Caco-2 (cell line): Measurements from ENCODE around the gene JPH2. TPM values are rescaled to one million over a fixed set of nuclear protein-coding genes. Genes with fewer than 3 reads are reported as not detected.

Experiments
- BruUV-seq: library from RNA; stranded (reverse); fragments of 400-500 nt; replicated peaks from 2 replicates; lab custom pipeline; 2021; lab: Mats Ljungman, UMichigan
- CTCF ChIA-PET: fragments of 300-600 bp; sonication (Branson Sonifier 250); formaldehyde crosslinking; loops from one replicate; lab custom pipeline; 2022; ENCODE audit warnings: antibody characterized with exemption; lab: Charles Lee
- POLR2A ChIA-PET: fragments of 300-600 bp; sonication (Branson Sonifier 250); formaldehyde crosslinking; loops from one replicate; lab custom pipeline; 2022; ENCODE audit warnings: antibody characterized with exemption; lab: Charles Lee
- DNase-seq, 2 experiments: peaks; one replicate each; pipeline versions ENCODE4 v3.0.0 to v3.0.0-alpha.2; 2020 to 2022
- H3K27me3 ChIP-seq: replicated peaks from 2 replicates; pipeline ENCODE4 v1.6.0; 2011; ENCODE audit warnings: low read length; ENCODE audit not compliant: control insufficient read depth, insufficient read depth
- H3K36me3 ChIP-seq: 2 replicates; pipeline ENCODE4 v1.5.1; 2011; ENCODE audit warnings: low read length; ENCODE audit not compliant: control insufficient read depth, insufficient read depth
- H3K4me1 ChIP-seq: fragments of 250-450 bp; sonication (Bioruptor Pico); 2 replicates; pipeline ENCODE4 v1.5.1; 2020; ENCODE audit warnings: mild to moderate bottlenecking
- H3K4me3 ChIP-seq: 2 replicates; pipeline ENCODE4 v1.5.1; 2011; ENCODE audit warnings: low read depth, mild to moderate bottlenecking, control low read depth, low read length
- H3K9me3 ChIP-seq: fragments of 250-450 bp; sonication (Bioruptor Pico); 2 replicates; pipeline ENCODE4 v1.5.1; 2020; ENCODE audit warnings: mild to moderate bottlenecking, moderate library complexity
- H3K27ac Mint-ChIP-seq: one replicate; pipeline ENCODE4 v1.8.0; 2022; ENCODE audit warnings: mixed read lengths; ENCODE audit not compliant: unreplicated experiment
- H3K27me3 Mint-ChIP-seq: one replicate; pipeline ENCODE4 v1.8.0; 2022; ENCODE audit warnings: mixed read lengths; ENCODE audit not compliant: insufficient read depth, unreplicated experiment
- H3K36me3 Mint-ChIP-seq: one replicate; pipeline ENCODE4 v1.8.0; 2022; ENCODE audit warnings: mild to moderate bottlenecking, mixed read lengths; ENCODE audit not compliant: insufficient read depth, unreplicated experiment
- H3K4me1 Mint-ChIP-seq: one replicate; pipeline ENCODE4 v1.8.0; 2022; ENCODE audit warnings: low read depth, mixed read lengths; ENCODE audit not compliant: unreplicated experiment
- H3K4me3 Mint-ChIP-seq: one replicate; pipeline ENCODE4 v1.8.0; 2022; ENCODE audit warnings: mild to moderate bottlenecking, moderate library complexity, mixed read lengths; ENCODE audit not compliant: unreplicated experiment
- H3K9me3 Mint-ChIP-seq: one replicate; pipeline ENCODE4 v1.8.0; 2022; ENCODE audit warnings: mixed read lengths; ENCODE audit not compliant: unreplicated experiment
- intact Hi-C: fragments of 100-400 bp; cut with micrococcal nuclease; formaldehyde crosslinking; loops from one replicate; pipeline ENCODE4 v1.10.0; 2022; ENCODE audit not compliant: unreplicated experiment
- total RNA-seq: library from RNA; stranded (reverse); gene quantifications from 2 replicates; pipeline ENCODE4 v1.2.3, GENCODE V29; 2022
- TF ChIP-seq, protein P1 (sequence below), 2 experiments: fragments of 200-600 bp in 1 of 2; IDR thresholded peaks; 1 replicate in 1 of 2; 2 replicates in 1 of 2; pipeline versions ENCODE4 v1.5.1 to v1.8.0; 2011 to 2022; ENCODE audit warnings: antibody characterized with exemption in 1 of 2, control low read depth in 1 of 2, inconsistent platforms in 1 of 2, low read depth in 1 of 2, low read length in 1 of 2, mild to moderate bottlenecking in 1 of 2, moderate library complexity in 1 of 2; ENCODE audit not compliant: insufficient read depth in 1 of 2, severe bottlenecking in 1 of 2, unreplicated experiment in 1 of 2

Gene JPH2
- total RNA-seq, 1 experiment from 2014 or later: 10.5 TPM

DNA sequence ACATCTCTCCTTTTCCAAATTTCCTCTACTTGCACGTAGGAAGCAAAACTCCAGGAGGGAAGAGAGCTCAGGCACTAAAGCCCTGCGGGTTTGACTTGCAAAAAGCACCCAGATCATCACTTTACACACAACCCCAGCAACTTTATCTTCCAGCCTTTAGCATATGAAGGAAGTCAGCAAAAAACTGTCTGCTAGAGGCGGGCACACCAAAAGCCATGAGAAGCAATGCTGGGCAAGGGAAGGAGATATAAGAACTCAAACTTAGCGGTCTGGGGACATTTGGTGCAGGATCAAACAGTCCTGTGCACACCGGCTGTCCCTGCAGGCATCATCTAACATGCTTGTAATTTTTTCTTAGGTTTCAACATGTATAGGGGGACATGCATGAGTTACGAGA lies 113.3 kb downstream of the JPH2 start:
- Mint-ChIP-seq H3K9me3 (no peaks in the 10 kb centered on the region), H3K27me3 (peaks cover 49% of the 10 kb centered on the region), H3K36me3 (no peaks in the 10 kb centered on the region), H3K27ac (no peak overlapping the region), H3K4me3 (no peak overlapping the region), H3K4me1 (no peaks in the 10 kb centered on the region)
- DNase-seq: no peak
- ChIA-PET CTCF (no interaction called here), POLR2A (no interaction called here)
- H3K4me3 ChIP-seq: no peak overlapping the region
- intact Hi-C loops: no loop called here
- TF ChIP-seq, protein P1, sequence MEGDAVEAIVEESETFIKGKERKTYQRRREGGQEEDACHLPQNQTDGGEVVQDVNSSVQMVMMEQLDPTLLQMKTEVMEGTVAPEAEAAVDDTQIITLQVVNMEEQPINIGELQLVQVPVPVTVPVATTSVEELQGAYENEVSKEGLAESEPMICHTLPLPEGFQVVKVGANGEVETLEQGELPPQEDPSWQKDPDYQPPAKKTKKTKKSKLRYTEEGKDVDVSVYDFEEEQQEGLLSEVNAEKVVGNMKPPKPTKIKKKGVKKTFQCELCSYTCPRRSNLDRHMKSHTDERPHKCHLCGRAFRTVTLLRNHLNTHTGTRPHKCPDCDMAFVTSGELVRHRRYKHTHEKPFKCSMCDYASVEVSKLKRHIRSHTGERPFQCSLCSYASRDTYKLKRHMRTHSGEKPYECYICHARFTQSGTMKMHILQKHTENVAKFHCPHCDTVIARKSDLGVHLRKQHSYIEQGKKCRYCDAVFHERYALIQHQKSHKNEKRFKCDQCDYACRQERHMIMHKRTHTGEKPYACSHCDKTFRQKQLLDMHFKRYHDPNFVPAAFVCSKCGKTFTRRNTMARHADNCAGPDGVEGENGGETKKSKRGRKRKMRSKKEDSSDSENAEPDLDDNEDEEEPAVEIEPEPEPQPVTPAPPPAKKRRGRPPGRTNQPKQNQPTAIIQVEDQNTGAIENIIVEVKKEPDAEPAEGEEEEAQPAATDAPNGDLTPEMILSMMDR (IDR thresholded peaks at IDR 0.05; ENCODE audit: insufficient read depth in 1 of 2, low read depth in 1 of 2, low read length in 1 of 2, severe bottlenecking in 1 of 2, unreplicated experiment in 1 of 2): no peak
- peaks cover 3% of the 10 kb centered on the region; the same call in 1 of the 2 replicates for H3K27me3 ChIP-seq
- no peaks in the 10 kb centered on the region for H3K9me3 ChIP-seq
- no peaks in the 10 kb centered on the region for H3K36me3 ChIP-seq
- no TSS peak for BruUV-seq
- no peaks in the 10 kb centered on the region for H3K4me1 ChIP-seq

- Mint-ChIP-seq H3K27ac (no peak overlapping the region), H3K36me3 (no peaks in the 10 kb centered on the region), H3K4me1 (no peaks in the 10 kb centered on the region), H3K27me3 (peaks cover 46% of the 10 kb centered on the region), H3K4me3 (no peak overlapping the region), H3K9me3 (no peaks in the 10 kb centered on the region)
- intact Hi-C loops: no loop called here
- peak in 1 of 2 experiments; percentile 37 for DNase-seq
- TF ChIP-seq, protein P1 (IDR thresholded peaks at IDR 0.05; ENCODE audit: insufficient read depth in 1 of 2, low read depth in 1 of 2, low read length in 1 of 2, severe bottlenecking in 1 of 2, unreplicated experiment in 1 of 2): no peak
- BruUV-seq: no TSS peak
- CTCF ChIA-PET: no interaction called here
- H3K4me3 ChIP-seq: no peak overlapping the region
- peaks cover 3% of the 10 kb centered on the region; the same call in 1 of the 2 replicates for H3K27me3 ChIP-seq
- H3K4me1 ChIP-seq: no peaks in the 10 kb centered on the region
- no peaks in the 10 kb centered on the region for H3K36me3 ChIP-seq
- H3K9me3 ChIP-seq: no peaks in the 10 kb centered on the region
- POLR2A ChIA-PET: no interaction called here
Measured at GRCh38 chr20:44073011-44073674, 113.8 kb downstream of the JPH2 start.

DNA sequence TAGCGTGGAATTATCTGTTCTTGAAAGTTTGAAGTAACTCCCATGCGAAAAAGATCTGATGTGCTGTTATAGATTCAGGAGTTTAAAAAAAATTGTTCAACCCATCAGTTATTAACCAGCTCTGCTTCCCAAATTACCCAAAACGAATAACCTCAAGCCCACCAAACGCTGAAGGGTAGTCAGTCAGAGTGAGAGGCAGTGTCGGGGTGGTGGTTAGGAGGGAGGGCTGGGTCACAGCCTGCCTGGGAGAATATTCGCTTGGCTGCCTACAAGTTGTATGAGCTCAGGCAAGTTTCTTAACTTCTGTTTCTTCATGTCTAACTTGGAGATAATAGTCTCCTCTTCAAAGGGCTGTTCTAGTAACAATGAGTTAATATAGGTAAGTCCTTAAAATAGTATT lies 114.6 kb downstream of the JPH2 start:
- Mint-ChIP-seq H3K4me1 (no peaks in the 10 kb centered on the region), H3K36me3 (no peaks in the 10 kb centered on the region), H3K4me3 (no peak overlapping the region), H3K9me3 (no peaks in the 10 kb centered on the region), H3K27ac (no peak overlapping the region), H3K27me3 (peaks cover 49% of the 10 kb centered on the region)
- Histone ChIP-seq H3K4me1 (no peaks in the 10 kb centered on the region), H3K36me3 (no peaks in the 10 kb centered on the region), H3K27me3 (peaks cover 3% of the 10 kb centered on the region; the same call in 1 of the 2 replicates), H3K4me3 (no peak overlapping the region), H3K9me3 (no peaks in the 10 kb centered on the region)
- no TSS peak for BruUV-seq
- POLR2A ChIA-PET: no interaction called here
- intact Hi-C loops: no loop called here
- DNase-seq: no peak
- TF ChIP-seq, protein P1 (IDR thresholded peaks at IDR 0.05; ENCODE audit: insufficient read depth in 1 of 2, low read depth in 1 of 2, low read length in 1 of 2, severe bottlenecking in 1 of 2, unreplicated experiment in 1 of 2): no peak
- CTCF ChIA-PET: interaction anchor here (0.6 kb wide), 1 partner anchor 16 kb away, joined by 3 read pairs; no protein-coding TSS in a partner anchor
